GM18517 (cell line): ENCODE measurements around the gene SRPX.

Experiments
- ATAC-seq: cut with Tn5 transposase; IDR thresholded peaks from one replicate; pipeline ENCODE4 v1.9.1; 2021; ENCODE audit warnings: mild to moderate bottlenecking, moderate library complexity; ENCODE audit not compliant: unreplicated experiment

The SRPX gene

DNA sequence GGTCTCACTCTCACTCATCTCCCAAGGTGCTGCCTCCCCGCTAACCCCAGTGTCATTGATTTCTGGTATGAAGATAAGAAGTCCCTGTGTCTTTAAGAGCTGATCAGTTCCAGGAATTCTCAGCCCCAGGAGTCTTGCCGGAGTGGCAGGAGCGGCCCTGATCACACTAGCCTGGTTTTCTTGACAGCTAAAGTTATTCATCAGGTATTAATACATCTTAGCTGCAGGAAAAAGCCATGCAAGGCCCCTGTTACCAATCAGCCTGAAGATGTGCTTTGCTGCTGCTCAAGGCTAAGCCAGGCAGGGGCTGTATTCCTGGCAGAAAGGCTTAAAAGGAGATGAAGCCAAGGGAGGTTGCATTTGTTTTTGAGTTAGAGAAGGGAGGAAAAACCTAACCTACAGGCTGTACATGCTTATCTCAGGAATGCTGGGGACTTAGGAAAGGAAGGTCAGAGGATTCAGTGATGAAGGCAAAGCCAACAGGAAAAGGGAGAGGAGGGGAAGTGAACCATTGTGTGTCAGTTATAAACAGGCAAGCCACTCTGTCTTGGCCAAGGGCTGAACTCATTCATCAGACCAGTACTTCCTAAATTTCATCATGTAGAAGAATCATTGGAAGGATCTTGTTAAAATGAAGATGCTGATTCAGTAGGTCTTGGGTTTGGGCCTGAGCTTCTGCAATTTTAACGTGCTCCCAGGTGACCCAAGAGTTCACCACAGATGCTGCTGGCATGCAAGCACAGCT is 8.6 kb downstream of the SRPX start:
- no peak for ATAC-seq

DNA sequence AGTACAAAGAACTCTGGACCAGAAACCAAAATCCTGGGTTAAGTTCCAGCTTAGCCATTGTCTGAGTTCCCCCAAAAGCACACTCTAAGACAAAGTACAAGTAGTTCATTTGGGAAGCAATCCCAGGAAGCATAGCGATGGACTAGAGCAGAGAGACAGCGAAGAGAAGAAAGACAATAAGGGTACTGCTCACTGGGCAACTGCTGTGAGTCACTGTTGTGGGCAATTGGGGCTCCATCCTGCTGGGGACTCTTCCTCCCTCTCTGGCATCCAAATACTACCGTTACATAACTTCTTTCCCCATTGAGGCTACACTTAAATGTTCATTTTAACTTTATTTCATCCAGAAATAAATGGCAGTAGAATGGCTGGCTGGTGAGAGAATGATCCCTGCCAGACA is 14.1 kb downstream of the SRPX start:
- no peak for ATAC-seq

DNA sequence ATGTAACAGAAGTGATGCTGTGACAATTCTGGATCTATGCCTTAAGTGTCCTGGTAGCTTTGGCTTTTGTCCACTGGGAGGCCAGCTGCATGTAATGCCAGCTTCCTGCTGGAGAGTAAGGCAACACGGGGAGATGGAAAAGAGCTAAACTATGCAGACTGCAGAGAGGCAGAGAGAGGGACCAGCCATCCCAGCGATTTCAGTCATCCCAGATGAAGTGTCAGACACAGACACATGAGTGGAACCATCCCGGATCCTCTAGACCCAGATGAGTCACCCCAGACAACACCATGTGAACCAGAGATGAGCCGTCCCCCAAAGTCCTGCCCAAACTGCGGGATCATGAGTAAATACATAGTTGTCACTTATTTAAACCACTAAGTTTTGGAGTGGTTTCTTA is 14.6 kb downstream of the SRPX start:
- ATAC-seq = no peak

DNA sequence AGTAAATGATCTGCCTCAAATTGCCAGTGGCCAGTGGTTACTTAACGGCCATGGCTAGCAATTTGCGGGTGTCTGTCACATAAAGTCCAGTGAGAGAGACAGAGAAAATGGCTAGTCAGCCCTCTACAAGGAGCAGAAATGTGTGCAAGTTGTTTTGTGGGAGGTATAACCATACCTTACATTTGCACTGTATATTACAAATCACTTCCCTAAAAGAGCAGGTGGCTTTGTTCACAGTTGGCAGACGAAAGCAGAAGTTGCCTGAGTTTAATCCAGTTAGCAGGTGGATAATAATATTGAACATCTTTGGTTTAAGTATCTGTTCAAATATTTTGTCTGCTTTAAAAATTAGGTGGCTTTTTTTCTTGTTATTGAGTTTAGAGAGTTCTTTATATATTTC is 15.6 kb downstream of the SRPX start:
- no peak for ATAC-seq

DNA sequence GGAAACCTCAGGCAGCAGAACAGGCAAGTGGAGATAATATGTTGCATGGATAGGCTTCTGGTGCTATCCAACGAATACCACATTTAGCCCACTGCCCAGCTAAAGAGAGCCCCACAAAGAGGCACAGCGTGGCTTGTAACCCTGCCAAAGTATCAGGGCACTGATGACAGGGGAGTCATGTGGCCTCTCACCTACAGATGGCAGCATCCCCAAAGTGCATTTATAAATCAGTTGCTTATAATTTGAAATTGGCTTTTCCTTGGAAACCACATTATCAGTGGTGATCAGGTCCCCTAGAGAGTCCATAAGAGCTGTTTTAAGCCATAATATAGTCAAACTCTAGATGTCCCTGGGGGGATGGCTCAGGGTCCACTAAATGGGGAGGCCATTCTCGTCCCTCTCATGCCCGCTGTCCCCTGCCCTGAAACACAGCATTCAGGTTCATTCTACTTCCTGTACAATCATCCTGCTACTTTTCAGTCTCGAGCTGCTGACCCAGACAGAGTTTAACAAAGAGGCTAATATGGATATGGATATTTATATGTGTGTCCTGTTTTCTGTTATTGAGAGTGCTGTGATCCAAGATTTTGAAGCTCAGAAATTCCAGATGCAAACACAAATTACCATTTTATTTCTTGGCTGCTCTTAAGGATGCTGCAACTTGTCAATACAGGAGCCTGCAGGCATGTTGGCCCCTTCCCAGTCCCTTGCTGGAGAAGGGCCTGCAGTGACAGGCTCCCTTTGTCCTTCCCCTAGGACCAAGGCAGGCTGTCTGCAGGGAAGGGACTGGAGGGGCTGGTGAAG is 28.5 kb downstream of the SRPX start:
- no peak for ATAC-seq

DNA sequence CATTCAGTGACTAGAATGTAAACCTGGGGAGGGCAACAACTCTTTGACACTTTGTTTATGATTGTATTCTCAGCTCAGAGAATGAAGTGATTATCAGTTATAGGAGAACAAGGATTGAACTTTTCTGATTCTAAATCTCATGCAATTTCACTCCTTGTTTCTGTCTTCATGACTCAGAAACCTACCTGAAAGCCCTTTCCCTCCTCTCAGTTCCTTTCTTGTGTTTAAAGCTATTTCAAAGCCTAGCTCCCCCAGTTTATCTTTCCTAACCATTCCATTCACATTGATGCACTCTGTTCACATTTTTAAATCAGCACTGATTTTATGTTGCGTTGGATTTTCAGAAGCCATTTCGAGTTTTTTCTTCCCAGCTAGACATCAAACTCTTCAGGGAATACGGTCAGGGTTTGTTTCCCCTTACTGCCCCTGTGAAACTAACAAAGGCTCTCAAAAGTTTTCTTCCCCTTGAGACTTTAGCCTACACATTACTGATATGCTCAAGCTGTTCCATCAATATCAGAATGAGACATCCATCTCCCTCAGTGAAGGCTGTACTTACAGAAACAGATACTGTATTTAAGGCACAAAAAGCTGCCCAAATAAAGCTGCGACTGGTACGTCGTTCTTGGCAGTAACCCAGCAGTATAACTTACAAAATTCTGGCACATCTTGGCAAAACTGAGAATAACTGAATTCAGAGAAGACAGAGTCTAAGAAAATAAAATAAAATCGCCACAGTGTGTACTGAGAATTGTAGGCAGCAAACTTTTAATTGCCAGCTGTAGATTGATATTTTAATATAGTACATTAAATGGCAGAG is 31.0 kb downstream of the SRPX start:
- ATAC-seq = no peak

DNA sequence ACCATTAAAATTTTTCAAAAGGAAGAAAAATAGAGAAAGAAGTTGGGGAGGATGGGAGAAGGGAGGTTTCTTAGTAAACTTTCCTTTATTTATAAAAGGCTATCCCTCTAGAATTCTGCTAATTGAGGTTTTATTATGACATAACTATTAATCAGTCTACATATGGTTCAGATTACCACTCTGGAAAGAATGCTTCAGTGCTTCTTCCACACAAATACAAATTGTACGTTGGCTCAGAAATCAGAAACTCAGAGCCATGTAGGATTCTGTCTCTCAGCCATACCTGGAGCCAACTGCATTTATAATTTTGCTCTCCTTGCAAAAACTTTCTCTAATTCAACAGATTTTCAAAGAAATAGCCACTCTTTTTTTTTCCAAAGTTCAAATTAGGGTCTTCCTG is 37.1 kb downstream of the SRPX start:
- no peak for ATAC-seq

DNA sequence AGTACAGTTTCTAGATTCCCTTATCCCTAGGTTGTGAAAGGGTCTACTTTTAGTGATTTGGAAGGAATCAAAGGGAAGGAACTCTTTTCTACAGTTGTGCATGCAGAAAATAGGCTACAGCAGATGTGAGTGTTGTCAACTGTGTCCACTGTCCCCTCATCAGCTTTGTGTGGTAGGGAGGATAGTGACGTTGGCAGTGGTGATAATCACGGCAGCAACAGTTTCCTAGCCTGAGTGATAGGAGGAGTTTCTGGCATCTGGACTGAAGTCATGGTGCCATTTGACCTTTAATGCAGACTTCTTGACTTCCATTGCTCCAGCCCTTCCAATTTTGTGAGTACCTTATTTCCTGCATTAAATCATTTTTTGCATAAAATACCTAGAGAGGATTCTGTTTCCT is 39.3 kb downstream of the SRPX start:
- ATAC-seq = no peak

DNA sequence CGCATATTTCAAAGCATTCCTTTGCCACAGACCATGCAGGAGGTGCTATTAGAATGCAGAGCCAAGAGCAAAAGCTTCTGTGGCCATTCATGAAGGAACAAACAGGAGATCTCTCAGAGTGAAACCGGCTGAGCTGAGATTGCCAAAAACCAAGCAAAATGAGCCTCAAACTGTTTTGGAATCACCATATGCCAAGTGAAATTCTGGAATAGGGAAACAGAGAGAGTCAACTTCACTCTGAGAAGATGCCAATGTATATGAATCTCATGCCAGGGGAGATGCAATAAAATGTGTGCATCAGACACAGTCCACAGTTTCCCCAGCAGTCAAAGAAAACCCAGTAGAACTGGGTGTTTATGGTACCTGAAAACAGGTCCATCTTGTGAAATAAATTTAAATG is 42.3 kb downstream of the SRPX start:
- ATAC-seq = no peak

DNA sequence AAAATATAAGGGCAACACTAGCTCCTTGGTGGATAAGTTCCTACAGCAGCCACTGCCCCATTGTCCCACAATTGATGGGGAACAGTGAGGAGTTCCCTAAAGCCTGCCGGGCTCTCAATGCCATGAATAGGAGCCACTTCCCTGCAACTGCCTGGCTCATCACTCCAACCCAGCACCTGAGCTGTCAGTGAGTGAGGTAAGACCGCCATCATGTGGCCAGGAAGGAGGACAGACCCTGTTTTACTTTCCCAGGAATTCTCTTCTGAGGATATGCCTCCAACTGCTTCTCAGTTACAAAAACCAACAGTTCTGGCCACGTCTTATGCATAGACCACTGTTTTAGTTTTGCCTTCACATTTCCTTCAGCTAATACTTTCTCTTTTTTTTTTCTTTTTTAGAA is 45.5 kb downstream of the SRPX start:
- no peak for ATAC-seq

DNA sequence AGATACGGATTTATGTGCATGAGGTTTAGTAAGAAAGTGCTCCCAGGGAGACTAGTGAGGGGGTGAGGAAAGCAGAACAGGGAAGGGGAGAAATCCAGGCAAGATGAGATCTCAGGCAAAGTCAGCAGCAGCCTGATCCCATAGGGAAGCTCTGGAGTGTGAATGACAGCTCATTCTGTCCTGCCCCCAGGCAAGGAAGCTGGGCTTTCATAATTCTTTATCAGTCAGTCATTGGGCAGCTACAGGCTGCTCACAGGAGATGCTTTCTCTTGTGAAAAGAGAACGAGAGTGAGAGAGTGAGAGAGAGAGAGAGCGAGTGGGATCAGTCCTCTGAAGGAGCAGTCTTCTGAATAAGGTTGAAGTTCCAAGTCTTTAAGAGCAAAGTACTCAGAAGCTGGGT is 48.1 kb downstream of the SRPX start:
- ATAC-seq = no peak

DNA sequence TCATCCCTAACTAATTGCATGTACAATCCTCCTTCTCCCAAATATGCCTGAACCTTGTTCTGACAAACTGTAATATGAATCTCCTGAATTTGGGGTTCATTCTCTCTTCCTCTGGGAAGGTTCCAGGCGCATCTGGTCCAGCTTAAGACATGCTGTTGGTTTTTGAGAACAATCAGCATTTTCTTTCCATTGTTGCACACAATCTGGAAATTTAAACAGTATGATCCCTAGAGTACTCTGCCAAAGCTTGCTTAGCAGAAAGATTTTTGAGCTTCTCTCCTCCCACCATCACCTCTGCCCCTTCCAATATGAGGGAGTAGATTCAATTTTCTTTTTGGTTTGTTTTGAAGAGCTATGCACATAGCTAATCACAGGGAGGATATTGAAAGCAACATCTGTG is 50.1 kb downstream of the SRPX start:
- ATAC-seq = no peak

DNA sequence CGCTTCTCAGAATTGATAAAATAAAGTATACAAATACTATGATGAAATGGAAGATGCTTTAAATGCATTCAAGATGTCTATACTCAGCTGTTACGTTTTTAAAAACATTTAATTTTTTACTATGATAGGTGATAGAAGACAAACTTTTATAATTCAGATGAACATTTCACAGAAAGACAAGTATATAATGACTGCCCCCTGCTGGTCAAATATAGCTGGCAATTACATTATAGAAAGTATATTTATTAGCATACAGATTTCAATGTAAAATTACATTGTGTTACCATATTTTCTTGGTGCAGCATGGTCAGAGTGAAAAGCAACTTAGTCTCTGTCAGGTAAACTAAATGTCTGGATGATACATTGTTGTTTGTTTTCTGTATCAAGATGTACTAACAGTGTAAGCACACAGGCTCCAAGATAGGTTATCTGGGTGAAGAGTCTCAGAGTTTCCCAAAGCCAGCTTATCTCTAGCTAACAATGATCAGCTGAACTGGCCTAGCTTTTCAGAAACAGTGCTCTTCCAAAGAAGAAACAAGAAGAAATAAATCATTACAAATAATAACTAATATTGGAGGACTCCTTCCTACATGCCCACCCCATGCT is 54.1 kb downstream of the SRPX start:
- ATAC-seq = no peak

DNA sequence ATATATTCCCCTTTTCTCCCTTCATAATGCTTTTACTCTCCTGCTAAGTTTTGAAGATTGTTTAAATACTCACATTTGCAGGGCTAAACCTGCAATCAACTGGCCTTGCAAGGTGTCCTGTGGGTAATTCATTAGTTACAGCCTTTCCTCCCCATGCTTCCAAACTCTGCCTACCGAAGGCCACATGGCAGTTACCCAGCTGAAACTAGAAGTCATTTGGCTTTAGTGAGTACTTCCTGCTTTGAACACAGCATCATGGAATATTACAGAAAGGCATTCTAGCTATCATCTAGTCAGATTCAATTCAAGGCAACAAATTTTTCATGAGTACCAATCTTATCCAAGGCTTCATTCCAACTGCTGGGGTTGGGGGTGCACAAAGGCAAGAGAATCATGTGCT is 55.6 kb downstream of the SRPX start:
- ATAC-seq = no peak

DNA sequence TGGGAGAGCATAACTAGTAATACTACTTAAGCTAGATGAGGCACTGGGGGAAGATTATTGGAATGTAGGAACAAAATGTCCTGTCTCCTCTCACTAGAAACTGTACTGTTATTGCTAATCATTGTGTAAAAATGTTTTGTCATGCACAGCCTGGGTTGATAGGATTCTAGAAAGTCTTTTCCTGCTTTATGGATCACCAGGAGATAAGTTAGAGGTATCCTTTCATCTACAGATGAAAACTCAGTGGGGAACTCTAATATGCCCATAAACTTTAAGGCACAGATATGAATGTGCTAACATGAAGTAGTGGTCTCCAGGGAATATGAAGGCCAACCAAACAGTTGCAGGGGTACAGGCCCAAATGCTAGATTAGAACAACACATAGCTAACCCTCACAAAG is 57.5 kb downstream of the SRPX start:
- ATAC-seq = no peak

DNA sequence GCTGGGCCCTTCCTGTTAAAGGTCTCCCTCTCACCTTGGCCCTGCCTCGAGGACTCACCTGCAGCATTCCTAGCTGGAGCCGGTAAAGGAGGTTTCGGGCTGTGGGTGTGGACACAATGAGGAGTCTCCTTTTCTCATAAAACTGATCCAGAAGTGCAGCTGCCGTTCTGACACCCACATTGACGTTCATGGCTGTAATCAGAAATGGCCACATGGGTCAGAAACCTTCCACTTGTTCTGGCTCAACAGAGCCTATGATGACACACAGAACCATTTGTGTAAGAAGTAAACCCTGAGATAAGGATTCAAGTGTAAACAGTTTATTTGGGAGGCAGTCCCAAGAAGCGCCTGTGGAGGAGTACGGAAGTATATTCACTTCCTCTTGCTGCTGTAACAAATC is 63.8 kb downstream of the SRPX start:
- no peak for ATAC-seq

DNA sequence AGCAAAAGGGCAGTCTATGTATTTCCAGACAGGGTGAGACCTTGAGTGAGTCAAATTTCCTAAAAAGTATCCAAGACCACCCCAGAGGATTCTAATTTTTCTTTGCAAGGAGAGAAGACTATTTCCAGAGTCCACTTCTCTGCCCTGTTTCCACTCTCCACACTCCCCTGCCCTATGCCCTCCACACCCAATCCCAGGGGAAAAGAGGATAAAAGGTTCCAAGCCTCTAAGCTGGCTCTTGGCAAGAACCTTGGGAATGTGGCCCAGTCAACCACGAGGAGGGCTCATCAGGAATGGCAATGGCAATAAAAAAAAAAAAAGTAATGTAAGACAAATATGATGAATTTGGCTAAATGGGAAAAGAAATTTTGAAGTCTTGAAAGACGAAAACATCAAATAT is 65.9 kb downstream of the SRPX start:
- ATAC-seq = no peak

DNA sequence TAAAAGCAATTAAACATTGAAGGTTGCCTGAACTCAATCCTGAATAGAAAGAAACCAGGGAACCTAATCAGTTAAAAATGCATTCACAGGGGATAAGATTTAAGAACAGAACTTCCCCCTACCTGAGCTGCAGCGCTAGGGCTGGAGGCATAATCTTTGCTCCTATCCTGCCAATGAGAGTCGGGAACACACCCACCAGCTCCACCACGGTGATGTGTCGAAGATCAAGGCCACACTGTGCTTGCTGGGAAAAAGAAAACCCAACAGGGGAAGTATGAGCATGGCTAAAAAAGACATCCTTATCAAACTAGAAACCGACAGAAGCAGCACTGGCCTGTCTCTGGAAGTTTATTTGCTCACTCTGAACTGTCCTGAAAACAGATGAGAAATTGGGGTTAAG is 66.3 kb downstream of the SRPX start:
- ATAC-seq = no peak

DNA sequence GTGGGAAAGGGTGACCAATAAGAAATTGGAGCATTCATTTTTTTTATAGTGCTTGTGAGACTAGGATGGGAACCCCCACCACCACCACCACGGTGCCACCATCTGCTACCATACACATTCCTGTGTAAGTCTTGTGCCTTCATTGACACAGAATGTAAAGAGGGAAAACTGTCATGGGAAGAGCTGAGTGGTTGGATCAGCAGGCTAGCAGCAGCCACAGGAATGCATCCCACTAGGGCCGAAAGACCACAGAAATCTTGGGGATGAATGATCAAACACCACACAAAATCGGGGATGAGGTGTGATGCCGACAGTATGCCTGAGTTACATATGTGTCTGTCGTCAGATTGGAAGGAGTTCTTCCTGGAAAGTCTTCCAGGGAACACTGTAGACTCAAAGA is 69.2 kb downstream of the SRPX start:
- no peak for ATAC-seq

DNA sequence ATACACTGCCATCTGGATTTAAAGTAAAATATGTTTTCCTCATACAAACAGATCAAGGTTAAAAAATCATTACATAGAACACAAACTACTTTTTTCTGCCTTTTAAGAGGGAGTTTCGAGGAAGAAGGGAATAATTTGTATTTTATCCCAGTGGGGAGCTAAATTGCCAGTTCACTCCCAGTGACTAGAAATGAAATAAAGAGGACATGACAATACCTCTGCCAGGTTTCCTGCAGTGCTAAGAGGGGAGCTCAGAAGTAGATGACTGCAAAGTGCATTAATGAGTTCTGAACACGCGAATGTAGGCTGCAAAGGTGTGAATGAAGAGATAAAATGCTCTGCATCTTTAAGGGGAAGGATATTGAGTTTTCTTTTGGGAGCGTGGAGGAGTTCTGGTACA is 69.7 kb downstream of the SRPX start:
- no peak for ATAC-seq

DNA sequence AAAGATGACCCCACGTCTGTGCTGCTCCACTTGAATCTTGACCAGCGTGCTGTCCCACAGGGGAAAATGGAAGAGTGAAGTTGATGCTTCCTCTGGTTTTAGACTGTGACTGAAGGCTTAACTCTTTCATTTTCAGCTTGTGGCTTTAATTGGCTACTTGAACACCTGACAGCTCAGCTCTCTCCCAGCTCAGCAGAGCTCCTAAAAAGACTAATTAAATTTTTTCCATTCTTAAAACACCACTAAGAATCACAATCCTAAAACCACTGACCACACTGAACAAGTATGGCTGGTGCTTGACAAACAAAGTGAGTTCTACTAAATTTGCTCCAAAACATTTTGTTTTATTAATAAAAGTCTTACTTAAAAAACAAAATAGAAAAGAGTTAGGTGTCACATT is 71.7 kb downstream of the SRPX start:
- ATAC-seq = no peak
